NCI-H1417 (cell line): ENCODE results near the gene TMIGD1.
"Not testable (repeated sequence)": the region's sequence is repeated elsewhere in the genome, so short reads cannot be mapped to it uniquely, and the experiment has no call there.

Experiments
- DNase-seq, 3 experiments: peaks; one replicate each; lab custom pipeline; 2025; lab: John Stamatoyannopoulos, UW

TMIGD1 gene

GRCh38 chr17:30358055-30358760 is 24.4 kb upstream of the TMIGD1 start:
- DNase-seq: no peak

- no peak for DNase-seq
Measured at GRCh38 chr17:30357476-30357875, 23.6 kb upstream of the TMIGD1 start.

DNA sequence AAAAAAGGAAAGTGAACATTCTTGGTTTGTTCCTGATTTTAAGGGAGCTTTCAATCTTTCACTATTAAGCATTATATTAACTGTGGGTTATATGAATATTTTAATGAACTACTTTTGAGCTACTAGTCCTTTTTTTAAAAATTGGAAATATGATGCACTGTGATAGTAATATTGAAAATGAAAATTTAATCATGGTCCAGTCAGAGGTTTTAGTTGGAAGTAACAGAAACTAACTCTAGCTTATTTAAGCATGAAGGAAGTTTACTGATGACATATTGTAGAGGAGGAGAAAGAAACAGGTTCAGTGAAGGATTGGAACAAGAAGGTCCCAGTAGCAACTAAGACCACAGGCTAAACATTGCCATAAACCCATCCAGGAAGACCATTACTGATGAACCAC is 20.8 kb upstream of the TMIGD1 start:
- DNase-seq: no peak

DNA sequence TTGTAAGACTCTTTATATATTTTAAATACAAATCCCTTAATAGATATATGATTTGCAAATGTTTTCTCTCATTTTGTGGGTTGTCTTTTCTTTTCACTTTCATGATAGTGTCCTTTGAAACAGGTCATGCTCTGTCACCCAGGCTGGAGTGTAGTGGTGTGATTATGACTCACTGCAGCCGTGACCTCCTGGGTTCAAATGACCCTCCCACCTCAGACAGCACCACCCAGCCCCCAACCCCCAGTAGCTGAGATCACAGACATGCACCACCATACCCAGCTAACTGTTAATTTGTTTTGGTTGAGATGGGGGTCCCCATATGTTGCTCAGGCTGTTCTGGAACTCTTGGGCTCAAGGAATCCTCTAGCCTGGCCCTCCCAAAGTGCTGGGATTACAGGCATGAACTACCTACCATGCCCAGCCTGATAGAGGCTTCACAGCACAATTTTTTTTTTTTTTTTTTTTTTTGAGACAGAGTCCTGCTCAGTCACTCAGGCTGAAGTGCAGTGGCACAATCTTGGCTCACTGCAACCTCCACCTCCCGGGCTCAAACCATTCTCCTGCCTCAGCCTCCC is 18.5 kb upstream of the TMIGD1 start:
- no peak for DNase-seq

DNA sequence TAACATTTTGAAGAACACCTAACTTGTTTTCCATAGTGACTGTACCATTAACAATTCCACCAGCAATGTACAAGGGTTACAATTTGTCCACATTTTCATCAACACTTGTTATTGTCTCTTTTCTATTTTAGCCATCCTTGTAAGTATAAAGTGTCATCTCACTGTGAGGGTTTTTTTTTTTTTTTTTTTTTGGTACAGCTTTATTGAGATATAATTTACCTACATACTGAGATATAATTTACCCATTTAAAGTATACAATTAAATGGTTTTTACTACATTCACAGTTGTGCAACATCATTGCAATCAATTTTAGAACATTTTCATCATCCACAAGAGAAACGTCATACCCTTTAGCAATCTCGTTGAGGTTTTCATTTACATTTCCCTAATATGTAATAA is 17.9 kb upstream of the TMIGD1 start:
- no peak for DNase-seq

DNA sequence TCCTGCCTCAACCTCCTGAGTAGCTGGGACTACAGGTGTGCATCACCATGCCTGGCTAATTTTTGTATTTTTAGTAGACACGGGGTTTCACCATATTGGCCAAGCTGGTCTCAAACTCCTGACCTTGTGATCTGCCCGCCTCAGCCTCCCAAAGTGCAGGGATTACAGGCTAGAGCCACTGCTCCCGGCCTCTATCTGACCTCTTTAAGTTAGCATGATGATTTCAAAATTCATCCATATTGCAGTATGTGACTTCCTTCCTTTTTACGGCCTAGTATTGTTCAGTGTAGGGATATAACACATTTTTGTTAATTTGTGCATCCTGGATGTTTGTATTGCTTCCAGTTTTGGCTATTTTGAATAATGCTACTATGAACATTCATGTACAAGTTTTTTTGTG is 17.4 kb upstream of the TMIGD1 start:
- DNase-seq: not testable (repeated sequence)

DNA sequence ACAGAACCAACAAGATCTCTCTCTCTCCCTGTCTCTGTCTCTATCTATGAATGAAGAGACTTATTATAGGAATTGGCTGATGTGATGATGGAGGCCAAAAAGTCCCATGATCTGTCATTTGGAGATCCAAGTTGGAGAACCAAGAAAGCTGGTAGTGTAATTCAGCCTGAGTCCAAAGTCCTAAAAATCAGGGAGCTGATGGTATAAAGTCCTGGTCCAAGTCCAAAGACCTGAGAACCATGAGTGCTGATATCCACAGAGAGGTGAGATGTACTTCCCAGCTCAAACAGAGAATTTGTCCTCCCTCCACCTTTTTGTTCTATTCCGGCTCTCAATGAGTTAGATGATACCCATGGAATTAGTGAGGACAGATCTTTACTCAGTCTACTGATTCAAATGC is 15.4 kb upstream of the TMIGD1 start:
- no peak for DNase-seq

DNA sequence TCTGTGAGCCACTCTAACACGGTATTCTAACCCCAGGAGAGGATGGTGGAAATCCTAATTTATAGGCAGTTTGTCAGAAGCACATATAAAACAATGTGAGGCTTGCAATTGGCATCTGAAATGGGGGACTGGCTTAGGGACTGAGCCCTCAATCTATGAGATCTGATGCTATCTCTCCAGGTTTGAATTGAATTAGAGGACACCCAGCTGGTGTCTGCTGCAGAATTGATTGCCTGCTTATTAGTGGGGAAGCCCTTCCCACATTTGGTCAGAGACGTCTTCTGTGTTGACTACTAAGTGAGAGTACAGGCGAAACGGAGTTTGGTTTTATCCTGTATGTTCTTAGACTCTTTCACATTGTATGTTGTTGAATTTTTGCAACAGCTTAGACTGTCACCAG is 13.6 kb upstream of the TMIGD1 start:
- peak in 2 of 3 experiments; percentile 54 to 85 for DNase-seq

GRCh38 chr17:30346221-30346795 is 12.5 kb upstream of the TMIGD1 start:
- no peak for DNase-seq

- no peak for DNase-seq
Measured at GRCh38 chr17:30345527-30346075, 11.7 kb upstream of the TMIGD1 start.

DNA sequence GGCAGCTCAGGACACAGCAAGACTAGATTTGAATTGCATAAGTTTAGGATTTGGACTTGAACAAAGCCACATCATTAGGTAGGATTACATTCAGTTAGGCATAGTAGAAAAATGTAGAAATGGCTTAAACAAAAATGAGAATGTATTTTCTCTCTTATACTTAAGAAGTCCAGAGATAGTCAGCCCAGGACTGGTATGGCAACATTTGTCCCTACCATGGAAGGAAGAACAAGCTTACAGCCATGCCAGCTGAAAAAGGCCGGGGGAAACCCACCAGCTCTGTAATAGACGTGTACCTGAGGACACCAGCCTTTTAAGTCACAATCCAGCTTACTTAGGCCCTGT is 11.2 kb upstream of the TMIGD1 start:
- DNase-seq: no peak

DNA sequence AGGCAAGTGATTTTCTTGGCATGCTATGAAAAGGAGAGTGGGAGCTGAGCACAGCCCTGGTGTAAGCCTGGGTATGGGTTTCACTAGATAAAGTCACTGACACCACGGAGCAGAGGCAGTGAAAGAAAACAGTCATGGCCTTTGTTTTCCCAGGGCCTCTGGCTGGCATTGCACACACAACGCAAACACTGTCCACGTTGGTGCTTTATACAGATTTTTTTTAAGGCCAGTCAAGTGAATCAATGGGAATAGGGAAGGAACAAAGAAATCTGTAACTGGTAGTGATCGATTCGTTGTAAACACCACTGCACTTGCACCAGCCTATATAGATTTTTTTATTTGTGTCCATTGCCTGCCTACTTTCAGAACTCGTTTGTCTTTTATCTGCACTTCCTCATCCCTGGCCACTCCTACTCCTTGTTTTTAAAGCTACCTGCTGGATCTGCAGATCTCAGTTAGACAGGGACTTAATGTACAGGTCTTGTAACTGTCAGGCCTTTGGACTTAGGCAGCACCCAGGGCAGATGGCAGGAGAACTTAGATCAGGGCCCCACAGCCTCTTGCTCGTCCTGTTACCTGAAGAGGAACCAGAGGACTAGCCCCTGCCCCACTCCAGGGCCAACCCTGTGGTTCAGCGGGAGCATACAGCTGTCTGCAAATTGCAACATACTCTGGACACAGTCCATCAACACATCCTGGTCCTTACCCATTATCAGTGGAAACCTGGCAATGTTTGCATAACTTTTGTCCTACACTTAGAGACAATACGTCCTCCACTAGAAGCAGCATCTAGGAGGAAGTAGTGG is 10.6 kb upstream of the TMIGD1 start:
- DNase-seq: peak in 2 of 3 experiments; percentile 48 to 79

DNA sequence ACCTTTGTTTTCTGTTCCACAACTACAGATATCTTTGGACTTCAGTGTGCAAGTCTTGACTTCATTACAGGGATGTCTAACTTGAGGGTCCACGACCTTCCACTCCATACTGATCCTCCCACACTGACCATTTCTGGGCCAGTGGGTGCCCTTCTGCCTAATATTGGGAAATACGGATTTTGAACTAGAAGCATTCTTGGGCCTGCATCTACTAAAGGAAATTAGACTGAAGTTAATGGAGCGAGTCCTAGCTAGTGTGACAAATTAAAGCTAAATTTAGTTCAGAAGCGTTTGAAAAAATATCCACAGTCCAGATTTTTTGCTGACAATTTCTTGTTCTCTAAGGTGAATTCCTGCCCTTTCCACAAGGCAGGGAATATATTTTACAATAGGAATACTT is 9.9 kb upstream of the TMIGD1 start:
- DNase-seq: no peak

GRCh38 chr17:30343244-30343643 is 9.4 kb upstream of the TMIGD1 start:
- DNase-seq: not testable (repeated sequence)

- no peak for DNase-seq
Measured at GRCh38 chr17:30341703-30342249, 7.9 kb upstream of the TMIGD1 start.

GRCh38 chr17:30340801-30341356 is 7.0 kb upstream of the TMIGD1 start:
- DNase-seq: no peak

DNA sequence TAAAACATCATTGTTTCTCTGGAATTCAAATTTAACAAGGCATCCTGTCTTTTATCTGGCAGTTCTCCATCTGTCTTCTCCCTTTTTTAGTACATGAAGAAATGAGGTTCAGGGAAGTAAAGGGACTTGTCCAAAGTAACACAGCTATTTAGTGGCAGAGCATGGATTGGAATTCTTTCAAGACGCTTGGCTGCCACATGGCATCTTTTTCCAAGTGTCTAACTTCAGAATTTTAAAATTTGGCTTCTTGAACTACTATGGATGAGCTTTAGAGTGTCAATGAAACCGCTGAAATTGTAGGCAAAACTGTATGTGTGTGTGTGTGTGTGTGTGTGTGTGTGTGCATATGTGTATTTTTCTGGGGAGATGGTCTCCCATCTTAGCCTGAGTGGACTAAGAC is 5.2 kb upstream of the TMIGD1 start:
- DNase-seq: no peak

- no peak for DNase-seq
Measured at GRCh38 chr17:30337393-30337999, 3.6 kb upstream of the TMIGD1 start.

DNA sequence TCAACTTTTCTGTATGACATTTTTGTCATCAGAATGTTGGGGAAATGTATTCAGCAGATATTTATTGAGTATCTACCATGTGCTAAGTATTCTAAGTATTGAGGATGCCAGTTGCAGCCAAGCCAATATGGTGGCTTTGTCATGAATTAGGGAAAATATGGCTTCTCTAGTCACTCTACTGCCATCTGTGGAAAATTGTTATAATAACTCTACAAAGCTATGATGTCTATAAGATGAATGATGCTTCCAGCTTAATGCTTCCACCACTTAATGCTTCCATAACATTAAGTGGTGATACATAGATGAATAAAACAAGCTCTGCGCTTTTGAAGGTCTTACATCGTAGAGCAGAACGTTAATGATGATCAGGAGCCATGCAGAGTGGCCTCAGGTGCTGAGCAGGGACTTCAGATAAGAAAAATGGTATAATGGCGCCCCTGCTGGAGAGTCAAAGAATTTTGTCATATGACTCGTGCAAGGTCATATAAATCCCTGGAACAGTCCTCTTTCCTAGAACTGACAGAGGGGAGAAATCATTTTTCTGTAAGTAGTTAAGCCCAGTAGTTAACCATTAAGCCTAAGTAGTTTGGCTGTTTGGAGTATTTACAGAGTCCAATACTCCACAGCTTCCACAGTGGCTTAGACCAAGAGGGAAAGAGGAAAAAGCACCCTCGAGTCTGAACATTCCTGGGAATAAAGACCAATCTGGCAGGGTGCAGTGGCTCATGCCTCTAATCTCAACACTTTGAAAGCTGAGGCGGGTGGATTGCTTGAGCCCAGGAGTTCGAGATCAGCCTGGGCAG is 2.7 kb upstream of the TMIGD1 start:
- DNase-seq: peak; percentile 57 to 79 (median 67)

DNA sequence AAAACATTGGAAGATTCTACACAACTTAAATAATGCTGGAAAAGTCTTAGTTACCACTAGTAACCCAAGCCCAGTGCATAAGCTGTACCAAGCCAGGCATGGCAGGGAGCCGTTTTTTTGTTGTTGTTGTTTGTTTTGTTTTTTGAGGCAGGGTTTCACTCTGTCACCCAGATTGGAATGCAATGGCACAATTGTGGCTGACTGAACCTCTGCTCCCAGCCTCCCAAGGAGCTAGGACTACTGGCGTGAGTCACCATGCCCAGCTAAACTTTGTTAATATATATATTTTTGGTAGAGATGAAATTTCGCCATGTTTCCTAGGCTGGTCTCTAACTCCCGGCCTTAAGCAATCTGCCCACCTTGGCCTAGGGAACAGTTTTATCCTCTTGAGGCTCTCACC is 564 bp upstream of the TMIGD1 start:
- DNase-seq: no peak

DNA sequence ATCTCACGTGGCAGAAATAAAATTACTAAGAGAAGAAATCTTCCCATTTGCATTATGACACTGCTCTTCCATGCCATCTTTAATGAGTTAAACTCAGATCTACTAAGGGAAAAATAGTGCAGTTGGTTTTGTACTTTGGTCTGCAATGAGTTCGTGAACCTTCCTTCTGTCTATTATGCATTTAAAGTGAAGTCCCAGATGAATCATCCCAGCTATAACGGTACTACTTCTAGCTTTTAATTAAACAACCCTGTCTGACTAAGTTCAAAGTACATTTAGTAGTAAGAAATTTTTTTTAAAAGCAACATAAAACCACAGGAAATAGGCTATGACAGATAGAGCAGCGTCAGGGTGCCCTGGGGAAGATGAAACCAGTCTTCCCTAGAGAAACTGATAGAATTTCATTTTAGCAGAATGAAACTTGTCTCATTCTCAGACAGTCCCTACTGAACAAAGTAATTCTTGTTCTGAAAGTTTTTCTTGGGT is 1.8 kb downstream of the TMIGD1 start:
- DNase-seq: no peak
